Head of caudate nucleus (tissue), 42 donors: ENCODE measurements around the gene PSD.

Experiments
- DNase-seq, 42 donors: peaks; one replicate each; pipeline versions ENCODE4 v3.0.0 to v3.0.0-alpha.2; 2020 to 2021; ENCODE audit warnings: mixed read lengths in 7 of 42
- intact Hi-C: fragments of 100-400 bp; cut with DNase I; formaldehyde crosslinking; loops from one replicate; pipeline ENCODE4 v1.15.0; 2022

PSD gene

DNA sequence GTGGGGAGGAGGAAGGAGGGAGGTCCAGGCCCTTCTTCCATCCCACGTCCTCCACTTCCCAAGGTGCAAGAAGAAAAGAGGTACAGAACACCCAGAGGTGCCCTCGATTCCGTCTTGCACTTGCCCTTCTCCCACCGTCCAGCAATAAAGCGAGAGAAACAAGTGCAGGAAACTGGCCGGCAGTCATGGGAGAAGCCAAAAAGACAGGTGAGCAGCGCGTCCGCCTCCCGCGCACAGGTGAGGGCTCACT is 31.5 kb upstream of the PSD start:
- DNase-seq = peak in 1 of 42 donors; percentile 21
- intact Hi-C loops = no loop called here

DNA sequence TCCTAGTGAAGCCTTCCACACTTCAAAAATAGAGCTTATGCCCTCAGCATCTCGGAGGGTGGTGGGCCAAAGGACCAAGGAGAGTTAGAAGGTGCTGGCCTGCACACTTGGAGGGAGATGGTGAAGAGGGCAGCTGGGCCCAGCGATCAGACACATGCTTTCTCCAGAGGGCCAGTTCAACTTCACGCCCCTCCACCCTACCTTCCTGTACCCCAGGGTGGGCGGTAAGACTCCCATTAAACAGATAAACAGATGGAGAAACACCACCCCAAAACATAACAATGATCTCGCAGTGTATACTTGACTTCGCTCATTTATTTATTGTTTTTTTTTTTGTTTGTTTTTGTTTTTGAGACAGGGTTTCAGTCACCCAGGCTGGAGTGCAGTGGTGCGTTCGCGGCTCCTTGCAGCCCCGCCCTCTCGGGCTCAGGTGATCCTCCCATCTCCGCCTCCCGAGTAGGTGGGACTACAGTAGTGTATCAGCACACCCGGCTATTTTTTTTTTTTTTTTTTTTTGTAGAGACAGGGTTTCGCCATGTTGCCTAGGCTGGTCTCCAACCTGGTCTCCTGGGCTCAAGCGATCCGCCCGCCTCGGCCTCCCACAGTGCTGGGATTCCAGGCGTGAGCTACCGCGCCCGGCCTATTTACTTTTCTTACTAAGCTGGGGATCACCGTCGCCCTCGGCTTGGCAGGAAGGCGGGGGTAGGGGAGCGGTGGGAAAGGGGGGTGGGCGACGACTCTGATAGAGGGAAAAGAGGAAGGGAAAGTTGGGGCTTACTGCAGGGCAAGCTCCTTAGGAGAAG is 30.9 kb upstream of the PSD start:
- peak; percentile 57 to 94 (median 79) for DNase-seq
- intact Hi-C loops = no loop called here

DNA sequence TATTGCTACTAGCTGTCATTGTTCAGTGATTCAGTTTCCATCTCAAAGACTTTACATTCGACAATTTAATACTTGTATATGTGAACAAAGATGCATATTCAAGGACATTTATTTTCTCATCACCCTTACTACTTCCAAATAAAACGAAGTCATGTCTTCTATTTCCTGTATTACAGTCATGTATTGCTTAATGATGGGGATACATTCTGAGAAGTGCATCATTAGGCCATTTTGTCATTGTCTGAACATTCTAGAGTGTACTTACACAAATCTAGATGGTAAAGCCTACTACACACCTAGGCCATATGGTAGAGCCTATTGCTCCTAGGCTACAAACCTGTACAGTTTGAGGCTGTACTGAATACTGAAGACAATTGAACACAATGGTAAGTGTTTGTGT is 26.3 kb upstream of the PSD start:
- intact Hi-C loops = no loop called here
- no peak for DNase-seq

DNA sequence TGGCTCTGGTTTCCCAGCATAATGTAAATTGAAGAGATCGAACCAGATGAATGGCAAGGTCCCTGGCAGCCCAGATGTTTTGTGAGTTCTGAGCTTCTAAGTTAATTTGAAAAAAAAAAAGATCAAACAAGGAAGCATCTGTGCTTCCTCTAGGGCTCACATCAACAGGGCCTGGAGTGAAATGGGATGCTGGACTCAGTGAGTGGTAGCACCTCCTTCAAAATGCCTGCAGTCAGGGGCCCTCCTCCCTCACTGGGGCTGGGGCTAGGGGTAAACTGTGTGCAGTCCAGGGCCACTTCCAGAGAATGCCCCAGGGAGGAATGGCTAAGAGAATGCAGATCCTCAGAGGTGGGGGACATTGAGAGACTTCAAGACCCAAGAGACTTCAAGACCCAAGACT is 19.8 kb upstream of the PSD start:
- DNase-seq = no peak
- intact Hi-C loops = no loop called here

DNA sequence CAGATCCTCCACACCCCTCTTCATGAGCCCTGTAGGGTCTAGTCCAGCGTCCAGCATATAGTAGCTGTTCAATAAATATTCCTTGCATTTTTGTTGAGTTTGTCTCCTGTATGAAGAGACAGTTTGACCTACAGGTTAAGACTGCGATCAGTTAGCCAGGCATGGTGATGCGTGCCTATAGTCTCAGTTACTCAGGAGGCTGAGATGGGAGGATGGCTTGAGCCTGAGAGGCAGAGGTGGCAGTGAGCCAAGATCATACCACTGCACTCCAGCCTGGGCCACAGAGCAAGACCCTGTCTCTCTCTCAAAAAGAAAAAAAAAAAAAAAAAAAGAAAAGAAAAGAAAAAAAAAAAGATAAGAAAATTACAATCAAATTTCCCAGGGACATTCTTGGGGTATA is 18.9 kb upstream of the PSD start:
- DNase-seq = no peak
- intact Hi-C loops = no loop called here

DNA sequence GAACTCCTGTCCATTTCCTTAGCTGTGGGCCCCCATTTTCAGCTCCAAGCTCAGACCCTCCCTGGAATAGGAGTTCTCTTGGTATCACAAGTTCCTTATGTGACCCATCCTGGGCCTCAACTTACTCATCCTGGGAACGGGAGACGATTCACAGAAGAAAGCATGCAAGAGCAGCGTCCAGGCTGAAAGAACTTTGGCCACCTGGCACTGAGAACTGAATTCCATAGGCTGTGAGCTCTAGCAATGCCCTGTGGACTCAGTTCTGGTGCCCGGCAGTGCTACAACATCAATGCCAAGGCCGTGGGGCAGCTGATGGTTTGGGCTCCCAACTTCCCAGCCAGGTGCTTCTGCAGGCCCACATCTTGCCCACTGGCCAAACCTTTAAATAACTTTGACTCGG is 17.7 kb upstream of the PSD start:
- DNase-seq = no peak
- intact Hi-C loops = no loop called here

DNA sequence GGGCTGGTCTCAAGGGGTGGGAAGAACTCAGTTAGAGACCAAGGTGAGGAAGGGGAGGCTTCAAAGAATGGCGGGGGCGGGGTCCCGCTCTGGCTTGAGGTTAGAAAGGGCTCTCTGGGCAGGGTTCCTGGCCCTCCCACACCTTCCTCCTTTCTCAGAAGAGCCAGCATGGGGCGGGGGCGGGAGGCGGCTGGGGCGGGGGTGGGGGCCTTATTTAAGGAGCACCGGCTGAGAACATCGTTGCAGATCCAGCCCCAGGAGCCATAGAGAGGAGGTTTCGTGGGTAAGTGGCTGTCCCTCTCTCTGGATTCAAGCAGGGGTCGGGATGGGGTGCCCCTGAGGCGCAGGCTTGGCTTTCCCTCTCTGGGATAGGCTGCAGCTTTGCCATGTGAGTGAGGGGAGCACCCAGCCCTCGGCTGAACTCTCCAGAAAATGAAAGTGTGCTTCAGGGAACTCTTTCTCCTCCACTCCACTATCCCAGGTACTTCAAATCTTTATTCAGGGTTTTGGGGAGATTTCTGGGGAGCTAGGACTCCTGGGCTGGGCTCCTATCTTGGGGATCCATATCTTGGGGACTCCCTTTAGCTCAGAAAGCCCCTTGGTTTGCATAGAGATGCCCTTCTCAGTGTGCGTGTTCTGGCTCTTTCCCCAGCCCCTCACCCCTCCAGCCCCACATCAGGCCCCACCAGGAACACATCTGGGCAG is 17.1 kb upstream of the PSD start:
- intact Hi-C loops = no loop called here
- peak in 4 of 42 donors; percentile 24 to 60 (median 44) for DNase-seq

- intact Hi-C loops = no loop called here
- no peak for DNase-seq
These were observed 16.5 kb upstream of the PSD start for GRCh38 chr10:102435133-102435497.

- no peak for DNase-seq
These were observed 16.0 kb upstream of the PSD start for GRCh38 chr10:102434394-102435132.

DNA sequence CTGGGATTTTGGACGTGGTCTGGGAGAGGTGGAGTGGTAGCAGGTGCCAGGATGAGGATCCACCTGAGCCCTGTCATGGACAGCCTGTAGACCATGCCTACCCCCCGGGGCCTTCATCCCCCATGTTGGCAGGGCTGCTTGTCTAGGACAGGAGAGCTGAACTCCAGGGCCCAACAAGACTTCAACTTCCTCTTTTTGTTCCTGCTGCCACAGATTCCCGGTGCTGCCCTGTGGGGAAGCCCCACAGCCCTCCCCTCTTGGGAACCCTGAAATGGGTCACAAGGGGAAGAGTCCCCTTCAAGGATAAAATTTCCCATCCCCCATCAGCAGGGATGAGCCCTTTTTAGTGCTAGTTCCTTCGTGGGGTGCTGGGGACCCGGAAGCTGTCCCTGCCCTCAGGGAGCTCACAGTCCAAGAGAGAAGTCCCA is 15.0 kb upstream of the PSD start:
- DNase-seq = no peak
- intact Hi-C loops = no loop called here

More at GRCh38 chr10:102434394-102435132, 16.0 kb upstream of the PSD start:
- intact Hi-C loops = no loop called here

- intact Hi-C loops = no loop called here
These were observed 13.8 kb upstream of the PSD start, which contains the start of gene CUEDC2 for GRCh38 chr10:102432162-102432950. CUEDC2 (minus strand) TSS chr10:102432574; CDS start chr10:102425188, 7,386 bp downstream.

GRCh38 chr10:102431452-102432124 is 13.0 kb upstream of the PSD start:
- DNase-seq = peak in 1 of 42 donors; percentile 27
- intact Hi-C loops = no loop called here

More at GRCh38 chr10:102432162-102432950, 13.8 kb upstream of the PSD start, which contains the start of gene CUEDC2:
- peak; percentile 95 to 99 (median 98) for DNase-seq

GRCh38 chr10:102429468-102429867 is 10.9 kb upstream of the PSD start:
- intact Hi-C loops = loop anchor here (10.0 kb wide), 1 partner anchor 155 kb away; no protein-coding TSS in a partner anchor
- no peak for DNase-seq

DNA sequence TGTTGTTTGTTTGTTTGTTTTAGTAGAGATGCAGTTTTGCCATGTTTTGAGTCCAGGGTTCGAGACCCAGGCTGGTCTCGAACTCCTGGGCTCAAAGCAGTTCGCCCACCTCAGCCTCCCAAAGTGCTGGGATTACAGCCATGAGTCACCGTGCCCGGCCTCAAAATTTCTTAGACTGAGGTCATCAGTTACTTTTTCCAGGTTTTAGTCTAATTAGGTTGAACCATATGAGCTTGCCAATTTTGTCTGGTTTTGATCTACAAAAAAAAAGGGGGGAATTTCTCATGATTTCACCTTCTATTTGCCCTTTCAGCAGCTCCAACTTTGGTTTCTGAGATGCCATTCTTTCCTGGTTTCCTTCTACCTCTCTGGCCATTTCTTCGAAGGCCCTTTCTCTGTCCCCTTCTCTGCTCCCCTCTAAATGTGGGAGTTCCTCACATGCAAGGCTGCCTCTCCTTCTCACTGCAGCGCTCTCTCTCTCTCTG is 8.3 kb upstream of the PSD start:
- DNase-seq = no peak
- intact Hi-C loops = loop anchor here (10.0 kb wide), 1 partner anchor 158 kb away; no protein-coding TSS in a partner anchor

DNA sequence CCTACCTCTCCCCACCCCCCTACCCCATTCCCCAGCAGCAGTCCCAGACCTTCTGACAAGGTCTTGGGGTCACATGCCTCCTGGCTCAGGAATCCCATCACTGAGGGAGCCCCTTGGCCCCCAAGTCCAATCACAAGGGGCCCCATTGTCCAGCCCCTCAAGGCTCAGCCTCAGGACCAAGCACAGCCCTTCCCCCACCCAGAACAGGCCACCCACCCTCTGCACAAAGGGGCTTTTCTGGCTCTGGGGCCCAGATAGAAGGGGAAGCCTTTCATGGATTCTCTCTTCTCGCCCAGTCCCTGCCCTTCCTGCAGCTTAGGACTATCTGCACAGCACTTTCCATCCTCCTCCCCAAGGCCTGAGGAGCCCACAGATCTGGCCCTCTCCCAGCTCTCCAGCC is 6.9 kb upstream of the PSD start:
- no peak for DNase-seq
- intact Hi-C loops = loop anchor here (10.0 kb wide), 1 partner anchor 159 kb away; no protein-coding TSS in a partner anchor

DNA sequence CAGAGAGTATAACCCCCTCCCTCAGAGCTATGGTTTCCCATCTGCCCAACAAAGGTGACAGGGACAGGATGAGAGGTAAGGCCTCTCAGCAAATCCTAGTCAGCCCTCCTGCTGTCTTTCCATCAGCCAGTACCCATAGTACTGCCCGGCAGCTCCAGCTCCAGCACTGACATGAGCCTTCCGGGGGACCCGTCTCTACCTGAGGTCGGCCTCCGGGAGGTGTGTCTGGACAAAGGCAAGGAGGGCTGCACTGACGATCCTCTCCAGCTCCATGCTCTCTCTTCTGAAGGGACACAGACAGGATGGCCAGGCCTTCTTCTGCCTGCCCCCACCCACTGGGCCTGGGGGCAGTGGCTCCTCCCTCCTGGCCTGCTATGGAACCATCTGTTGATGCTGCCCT is 6.3 kb upstream of the PSD start:
- DNase-seq = no peak
- intact Hi-C loops = loop anchor here (5.0 to 10.0 kb wide), 2 partner anchors 37 to 160 kb away; no protein-coding TSS in a partner anchor

DNA sequence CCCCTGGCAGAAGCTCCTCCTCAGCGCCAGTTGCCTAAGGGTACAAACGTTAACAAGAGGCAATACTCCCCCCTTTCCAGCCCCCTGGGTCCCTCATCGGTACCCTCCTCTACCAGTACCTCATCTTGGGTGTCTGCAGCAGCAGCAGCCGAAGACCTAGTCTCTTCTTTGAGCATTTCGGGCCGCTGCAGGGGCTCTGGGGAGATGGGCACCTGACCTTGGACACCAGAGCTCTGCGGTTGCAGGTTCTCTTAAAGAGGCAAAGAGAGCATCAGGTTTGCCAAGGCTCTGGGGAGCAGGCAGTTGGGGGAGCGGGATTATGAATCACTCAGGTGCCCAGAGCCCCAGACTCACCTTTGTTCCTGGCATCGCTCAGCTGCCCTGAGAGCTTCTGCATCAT is 5.6 kb upstream of the PSD start:
- intact Hi-C loops = loop anchor here (5.0 to 10.0 kb wide), 2 partner anchors 38 to 161 kb away; no protein-coding TSS in a partner anchor
- no peak for DNase-seq

- DNase-seq = no peak
- intact Hi-C loops = loop anchor here (5.0 to 10.0 kb wide), 2 partner anchors 39 to 161 kb away; no protein-coding TSS in a partner anchor
These were observed 4.9 kb upstream of the PSD start for GRCh38 chr10:102423372-102423968.
